HG02678 (cell line): Measurements from ENCODE around the gene OSM.

Experiments used
- ATAC-seq: cut with Tn5 transposase; IDR thresholded peaks from one replicate; pipeline ENCODE4 v1.9.1; 2021; ENCODE audit warnings: mild to moderate bottlenecking, moderate library complexity; ENCODE audit not compliant: unreplicated experiment

The OSM gene

DNA sequence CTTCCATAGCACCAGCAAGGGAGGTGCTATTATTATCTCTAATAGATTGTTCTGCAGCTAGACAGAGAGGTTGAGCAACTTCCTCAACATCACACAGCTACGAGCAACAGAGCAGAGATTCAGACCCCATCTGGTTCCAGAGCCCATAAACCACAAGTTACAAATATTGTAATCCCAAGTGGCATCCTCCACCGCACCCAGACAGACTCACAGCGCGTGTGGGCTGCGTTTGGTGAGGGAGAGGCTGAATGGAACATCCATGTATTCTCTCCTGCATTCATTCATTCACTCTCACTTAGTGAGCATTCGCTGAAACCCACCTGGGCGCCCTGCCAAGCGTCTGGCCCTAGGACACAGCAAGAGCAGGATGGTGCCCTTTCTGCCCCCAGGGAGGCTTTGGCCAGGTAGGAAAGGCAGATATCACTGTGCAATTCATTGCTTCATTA, 53.6 kb downstream of the OSM start:
- ATAC-seq: no peak
